Measurements from ENCODE around the gene PIGZ.

Gene PIGZ

GRCh38 chr3:196914866-196915265, 53.8 kb downstream of the PIGZ start:
- no peak for DNase-seq (ENCODE audit: low spot score)

GRCh38 chr3:196903740-196904139, 64.9 kb downstream of the PIGZ start:
- no peak for DNase-seq (ENCODE audit: low spot score)

- DNase-seq (ENCODE audit: low spot score) = peak; percentile 53
Measured at GRCh38 chr3:196902296-196902695, 66.3 kb downstream of the PIGZ start.

DNA sequence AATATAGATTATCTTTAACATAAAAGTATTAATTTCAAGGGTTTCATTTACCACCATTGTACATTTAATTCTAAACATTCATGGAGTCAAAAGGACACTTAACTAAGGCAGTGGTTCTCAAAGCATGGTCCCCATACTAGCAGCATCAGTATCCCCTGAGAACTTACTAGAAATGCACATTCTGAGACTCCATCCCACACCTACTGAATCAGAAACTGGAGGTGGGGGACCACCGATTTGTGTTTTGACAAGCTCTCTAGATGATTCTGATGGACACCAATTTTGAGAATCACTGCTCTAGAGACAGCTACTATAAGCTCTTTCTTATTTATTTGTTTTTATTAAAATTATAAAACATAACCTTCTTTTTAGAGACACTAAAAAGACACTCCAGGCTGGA, 66.9 kb downstream of the PIGZ start:
- no peak for DNase-seq (ENCODE audit: low spot score)

Measured in D341Med (cell line).